Measurements from ENCODE around the gene RNF169. TPM values are rescaled to one million over a fixed set of nuclear protein-coding genes. Genes with fewer than 3 reads are reported as not detected.
A peak's percentile ranks its signal among the peaks of the same experiment; 100 is the strongest.

The RNF169 gene
- total and polyA plus RNA-seq, 2 of the 13 experiments (the other 11 are each of a cell fraction or from before 2014, with no cell fraction given): 5.3 to 14.2 TPM

GRCh38 chr11:74726547-74727182, 22.0 kb upstream of the RNF169 start (continued):
- TF ChIP-seq CTCF (CRISPR knock-in tag; IDR thresholded peaks at IDR 0.05) (peak; percentile 95), RXRA (CRISPR knock-in tag; IDR thresholded peaks at IDR 0.05) (peak; percentile 49; the same call in 1 of the 2 replicates), ZNF512 (CRISPR knock-in tag; IDR thresholded peaks at IDR 0.05) (no peak), GATAD2A (CRISPR knock-in tag; IDR thresholded peaks at IDR 0.05) (0 out of 2 replicates have a peak, but pooled peaks have one; percentile 39), STAG1 (CRISPR knock-in tag; IDR thresholded peaks at IDR 0.05) (peak; percentile 80), ZNF574 (CRISPR knock-in tag; IDR thresholded peaks at IDR 0.05) (0 out of 2 replicates have a peak, but pooled peaks have one; percentile 23), ATF1 (CRISPR knock-in tag; IDR thresholded peaks at IDR 0.05) (no peak), ZNF331 (CRISPR knock-in tag; IDR thresholded peaks at IDR 0.05) (peak; percentile 68; the same call in 1 of the 2 replicates), SALL1 (CRISPR knock-in tag; IDR thresholded peaks at IDR 0.05) (peak; percentile 43; the same call in 1 of the 2 replicates), ZNF891 (CRISPR knock-in tag; IDR thresholded peaks at IDR 0.05) (peak; percentile 74; the same call in 1 of the 2 replicates), ZNF263 (CRISPR knock-in tag; IDR thresholded peaks at IDR 0.05) (peak; percentile 82), ZFX (CRISPR knock-in tag; IDR thresholded peaks at IDR 0.05; ENCODE audit: low read depth) (0 out of 2 replicates have a peak, but pooled peaks have one; percentile 17), MATR3 (CRISPR knock-in tag; IDR thresholded peaks at IDR 0.05) (no peak), UBTF (CRISPR knock-in tag; IDR thresholded peaks at IDR 0.05) (peak; percentile 48; the same call in 1 of the 2 replicates), GLI4 (CRISPR knock-in tag; IDR thresholded peaks at IDR 0.05; ENCODE audit: borderline replicate concordance) (no peak), IRF2 (CRISPR knock-in tag; IDR thresholded peaks at IDR 0.05) (0 out of 2 replicates have a peak, but pooled peaks have one; percentile 29), ZBTB42 (CRISPR knock-in tag; IDR thresholded peaks at IDR 0.05) (peak; percentile 77; the same call in 1 of the 2 replicates), GABPB1 (CRISPR knock-in tag; IDR thresholded peaks at IDR 0.05) (peak; percentile 37; the same call in 1 of the 2 replicates), SMC3 (IDR thresholded peaks at IDR 0.05; ENCODE audit: low read length) (peak; percentile 65), NRL (CRISPR knock-in tag; IDR thresholded peaks at IDR 0.05; ENCODE audit: borderline replicate concordance) (peak; percentile 81; the same call in 1 of the 2 replicates), TFAP4 (IDR thresholded peaks at IDR 0.05; ENCODE audit: borderline replicate concordance, low read depth) (peak; percentile 85; the same call in 1 of the 2 replicates)

All from HepG2 (cell line).